NB4 (cell line): Measurements from ENCODE around the gene USF2.
A peak's percentile ranks its signal among the peaks of the same experiment; 100 is the strongest.

Experiments
- MAX ChIP-seq: IDR thresholded peaks from 2 replicates; pipeline ENCODE4 v1.6.1; 2011; ENCODE audit warnings: low read depth, low read length
- POLR2A ChIP-seq: IDR thresholded peaks from 2 replicates; pipeline ENCODE4 v1.6.1; 2011; ENCODE audit warnings: mild to moderate bottlenecking; ENCODE audit not compliant: insufficient read length; ENCODE audit errors: extremely low read depth
- TF ChIP-seq, protein P1 (sequence below): IDR thresholded peaks from one replicate; pipeline ENCODE4 v1.5.1; 2012; ENCODE audit warnings: low read depth, low read length

GRCh38 chr19:35306473-35307246 lies 37.9 kb downstream of the USF2 start:
- TF ChIP-seq, protein P1, sequence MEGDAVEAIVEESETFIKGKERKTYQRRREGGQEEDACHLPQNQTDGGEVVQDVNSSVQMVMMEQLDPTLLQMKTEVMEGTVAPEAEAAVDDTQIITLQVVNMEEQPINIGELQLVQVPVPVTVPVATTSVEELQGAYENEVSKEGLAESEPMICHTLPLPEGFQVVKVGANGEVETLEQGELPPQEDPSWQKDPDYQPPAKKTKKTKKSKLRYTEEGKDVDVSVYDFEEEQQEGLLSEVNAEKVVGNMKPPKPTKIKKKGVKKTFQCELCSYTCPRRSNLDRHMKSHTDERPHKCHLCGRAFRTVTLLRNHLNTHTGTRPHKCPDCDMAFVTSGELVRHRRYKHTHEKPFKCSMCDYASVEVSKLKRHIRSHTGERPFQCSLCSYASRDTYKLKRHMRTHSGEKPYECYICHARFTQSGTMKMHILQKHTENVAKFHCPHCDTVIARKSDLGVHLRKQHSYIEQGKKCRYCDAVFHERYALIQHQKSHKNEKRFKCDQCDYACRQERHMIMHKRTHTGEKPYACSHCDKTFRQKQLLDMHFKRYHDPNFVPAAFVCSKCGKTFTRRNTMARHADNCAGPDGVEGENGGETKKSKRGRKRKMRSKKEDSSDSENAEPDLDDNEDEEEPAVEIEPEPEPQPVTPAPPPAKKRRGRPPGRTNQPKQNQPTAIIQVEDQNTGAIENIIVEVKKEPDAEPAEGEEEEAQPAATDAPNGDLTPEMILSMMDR: peak; percentile 41
- TF ChIP-seq POLR2A (no peak), MAX (no peak)
